Suppressor macrophage treated with lipopolysaccharide for 1 hour (primary cell): ENCODE results near the gene MCF2L.

Experiments used
- DNase-seq, 3 donors: peaks; one replicate each; pipeline ENCODE4 v3.0.0-alpha.2; 2020 to 2022

The MCF2L gene

DNA sequence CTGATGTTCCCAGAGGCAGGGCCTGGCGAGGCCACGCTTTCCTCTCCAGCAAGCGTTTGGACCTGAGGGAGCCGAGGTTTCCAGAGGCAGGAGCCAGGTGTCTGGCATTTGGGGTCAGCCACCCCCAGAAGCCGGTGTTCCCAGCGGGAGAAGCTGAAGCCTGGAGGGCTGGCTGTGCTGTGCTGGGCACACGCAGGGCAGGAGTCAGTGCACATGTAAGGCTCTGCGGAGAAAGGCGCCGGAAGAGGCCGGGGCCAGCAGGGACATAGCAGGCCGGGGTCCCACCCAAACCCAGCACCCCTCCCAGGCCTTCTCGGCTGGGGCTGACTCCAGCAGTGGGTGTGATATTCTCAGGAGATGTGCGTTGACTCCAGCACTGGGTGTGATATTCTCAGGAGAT is 31.6 kb downstream of the MCF2L start:
- no peak for DNase-seq

DNA sequence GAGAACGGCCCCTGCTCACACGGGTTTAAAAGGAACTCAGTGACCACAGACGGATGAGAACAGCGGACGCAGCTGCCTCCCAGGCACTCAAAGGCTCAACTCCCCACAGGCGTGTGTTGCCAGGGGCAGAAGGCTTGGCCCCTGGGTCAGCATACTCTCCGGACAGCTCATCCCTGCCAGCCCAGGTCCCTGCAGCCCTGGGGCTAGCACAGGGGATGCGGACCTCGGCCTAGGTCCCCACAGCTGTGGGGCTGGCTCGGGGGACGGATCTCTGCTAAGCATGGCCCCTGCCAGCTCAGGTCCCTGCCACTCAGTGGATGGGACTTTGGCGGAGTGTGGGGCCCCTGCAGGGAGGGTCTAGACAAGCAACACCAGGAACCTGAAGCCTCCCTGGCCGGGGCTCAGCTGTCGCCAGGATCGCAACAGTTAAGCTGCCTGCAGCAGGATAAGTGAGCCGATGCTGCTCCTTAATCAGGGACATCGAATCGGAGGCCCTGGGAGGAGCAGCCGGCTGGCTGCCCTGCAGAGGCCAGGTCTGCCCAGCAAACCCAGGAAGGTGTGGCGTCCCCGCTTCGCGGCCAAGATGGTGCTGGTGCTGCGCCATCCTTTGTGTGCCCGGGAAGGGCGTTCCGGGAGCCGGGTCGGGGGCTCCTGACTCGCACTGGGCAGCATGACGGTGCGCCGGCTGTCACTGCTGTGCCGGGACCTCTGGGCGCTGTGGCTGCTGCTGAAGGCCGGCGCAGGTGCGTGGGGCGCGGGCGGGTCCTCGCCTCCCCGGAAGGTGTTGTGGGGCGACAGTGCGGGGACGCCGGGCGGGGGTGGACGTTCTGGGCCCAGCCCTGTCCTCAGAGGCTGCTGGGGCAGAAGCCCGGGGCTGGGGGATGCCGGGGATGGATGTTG is 32.5 kb downstream of the MCF2L start:
- DNase-seq, result no peak

DNA sequence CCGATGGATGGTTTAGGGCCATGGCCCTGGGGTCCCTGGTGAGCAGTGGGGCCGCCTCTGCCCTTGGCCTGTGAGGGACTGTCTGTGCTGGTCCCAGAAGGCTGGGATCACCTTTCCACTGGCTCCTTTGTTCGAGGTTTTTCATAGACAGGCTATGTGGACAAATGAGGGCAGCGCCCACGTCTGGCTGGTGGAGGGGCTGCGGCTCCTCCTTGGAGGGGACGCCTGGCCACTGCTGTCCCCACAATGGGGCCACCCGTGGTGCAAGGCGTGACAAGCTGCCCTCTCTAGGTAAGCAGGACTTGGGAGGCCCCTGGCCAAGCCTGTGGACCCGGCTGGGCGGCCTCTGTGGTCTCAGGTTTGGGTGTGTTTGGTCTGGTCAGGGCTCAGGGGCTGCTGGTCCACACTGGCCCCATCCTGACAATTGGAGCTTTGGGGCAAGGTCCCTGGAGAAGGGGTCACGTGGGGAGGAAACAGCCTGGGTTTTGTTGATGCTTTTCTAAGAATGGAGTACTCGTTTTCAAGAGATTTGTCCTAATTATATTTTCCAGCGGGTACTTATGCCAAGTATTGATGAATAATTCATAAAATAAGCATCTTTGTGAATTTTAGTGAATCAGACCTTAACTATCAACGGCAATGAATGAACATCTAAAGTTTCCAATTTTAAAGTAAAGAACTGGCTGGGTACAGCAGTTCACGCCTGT is 33.3 kb downstream of the MCF2L start:
- DNase-seq, result no peak

DNA sequence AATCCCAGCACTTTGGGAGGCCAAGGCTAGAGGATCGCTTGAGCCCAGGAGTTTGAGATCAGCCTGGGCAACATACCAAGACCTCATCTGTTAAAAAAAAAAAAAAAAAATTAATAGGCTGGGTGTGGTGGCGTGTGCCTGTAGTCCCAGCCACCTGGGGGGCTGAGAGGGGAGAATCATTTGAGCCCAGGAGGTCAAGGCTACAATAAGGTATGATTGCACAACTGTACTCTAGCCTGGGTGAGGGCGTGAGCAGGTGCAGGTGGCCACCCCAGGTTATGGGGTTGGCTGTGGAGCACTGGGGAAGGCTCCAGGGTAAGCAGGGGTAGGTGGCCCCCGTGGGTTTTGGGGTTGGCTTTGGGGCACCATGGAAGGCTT is 33.9 kb downstream of the MCF2L start:
- no peak for DNase-seq

DNA sequence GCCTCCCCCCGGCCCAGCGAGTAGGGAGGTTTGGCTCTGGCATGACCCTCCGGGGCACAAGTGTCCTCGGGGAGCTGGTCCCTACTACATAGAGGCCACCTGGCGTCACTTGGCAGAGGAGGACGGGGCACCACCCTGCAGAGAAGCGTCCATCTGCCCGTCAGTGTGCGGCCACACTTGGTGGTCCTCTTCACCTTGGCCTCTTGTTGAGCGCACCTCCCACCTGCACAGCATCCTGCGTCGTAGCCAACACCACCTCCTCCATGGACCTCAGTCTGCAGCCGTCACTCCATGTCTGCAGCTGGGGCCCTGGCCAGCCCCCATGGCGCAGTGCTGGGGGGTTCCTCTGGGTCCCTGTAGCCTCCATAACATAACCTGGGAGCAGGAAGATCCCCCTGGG is 35.1 kb downstream of the MCF2L start:
- no peak for DNase-seq

DNA sequence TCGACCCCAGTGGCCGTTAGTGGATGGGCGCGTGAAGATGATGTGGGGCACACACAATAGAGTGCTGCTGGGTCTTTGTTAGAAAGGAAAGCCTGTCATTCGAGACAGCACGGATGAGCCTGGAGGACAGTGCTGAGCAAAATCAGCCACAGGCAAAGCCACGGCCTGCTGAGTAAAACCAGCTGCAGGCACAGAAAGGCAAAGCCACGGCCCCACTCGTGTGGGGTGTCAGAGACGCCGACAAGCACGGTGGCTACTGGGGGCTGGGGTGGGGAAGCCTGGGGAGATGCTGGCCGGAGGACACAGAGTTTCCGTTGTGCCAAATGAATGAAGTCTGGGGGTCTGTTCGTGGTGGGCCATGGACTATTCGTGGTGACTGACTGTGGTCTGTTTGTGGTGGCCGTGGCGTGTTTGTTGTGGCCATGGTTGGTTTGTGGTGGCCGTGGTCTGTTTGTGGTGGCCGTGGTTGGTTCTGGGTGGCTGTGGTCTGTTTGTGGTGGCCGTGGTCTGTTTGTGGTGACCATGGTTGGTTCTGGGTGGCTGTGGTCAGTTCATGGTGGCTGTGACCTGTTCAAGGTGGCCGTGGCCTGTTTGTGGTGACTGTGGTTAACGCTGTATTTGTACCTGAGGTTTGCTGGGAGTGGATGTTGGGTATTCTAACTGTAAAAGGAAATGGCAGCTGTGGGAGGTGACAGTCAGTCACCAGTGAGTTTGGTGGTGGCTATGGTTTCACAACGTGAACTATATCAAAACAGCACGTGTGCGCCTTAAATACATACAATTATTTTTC is 36.3 kb downstream of the MCF2L start:
- DNase-seq, result no peak

DNA sequence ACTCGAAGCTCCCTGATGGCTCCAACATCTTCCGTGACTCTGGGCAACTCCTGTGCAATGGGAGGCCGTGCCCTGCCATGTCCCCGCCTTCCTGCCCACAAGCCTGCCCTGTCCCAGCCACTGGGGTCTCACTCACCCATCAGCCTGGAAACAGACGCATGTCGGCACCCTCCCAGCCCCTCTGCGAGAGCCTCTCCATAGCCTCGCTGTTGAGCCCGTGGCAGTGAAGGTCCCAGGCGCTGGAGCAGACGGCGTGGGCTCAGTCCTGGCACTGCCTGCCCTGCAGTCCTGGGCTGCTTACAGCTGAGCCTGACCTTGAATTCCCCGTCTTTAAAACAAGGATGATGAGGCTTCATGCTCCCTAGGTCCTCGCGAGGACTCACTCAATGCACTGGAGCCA is 37.0 kb downstream of the MCF2L start:
- no peak for DNase-seq

DNA sequence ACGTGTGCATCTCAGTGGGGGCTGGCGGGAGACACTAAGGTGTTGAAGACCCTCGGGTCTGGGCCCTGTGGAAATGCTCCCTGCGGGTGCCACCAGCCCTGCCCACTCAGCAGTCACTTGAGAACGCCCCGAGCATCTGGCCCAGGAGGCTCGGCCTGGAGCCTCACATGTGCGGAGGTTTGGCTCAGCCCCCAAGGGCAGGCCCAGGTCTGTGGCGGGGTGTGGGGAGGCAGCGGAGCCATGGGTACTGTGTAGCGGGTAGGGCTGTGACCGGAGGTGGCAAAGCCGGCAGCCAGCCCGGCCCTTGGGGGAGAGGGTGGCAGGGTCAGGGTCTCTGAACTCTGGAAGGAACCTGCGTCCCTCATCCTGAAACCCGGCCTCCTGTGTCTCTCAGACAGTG is 37.6 kb downstream of the MCF2L start:
- DNase-seq, result no peak

DNA sequence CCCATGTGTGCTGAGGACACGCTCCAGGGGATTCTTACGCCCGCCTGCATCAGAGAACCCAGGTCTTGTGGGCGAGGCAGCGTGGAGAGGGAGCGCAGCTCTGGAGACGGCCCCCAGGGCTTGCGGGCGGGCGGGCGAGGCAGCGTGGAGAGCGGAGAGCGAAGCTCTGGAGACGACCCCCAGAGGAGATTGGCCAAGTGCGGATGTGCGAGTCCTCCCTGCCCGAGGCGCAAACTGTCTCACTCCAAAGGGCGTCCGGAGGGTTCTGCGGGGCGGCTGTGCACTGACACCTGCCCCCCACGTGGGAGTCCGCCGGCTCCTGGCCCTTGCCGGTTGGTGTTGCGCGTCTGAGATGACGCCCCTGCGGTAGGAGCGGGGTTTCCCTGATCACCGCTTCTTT is 39.8 kb downstream of the MCF2L start:
- DNase-seq, result no peak

DNA sequence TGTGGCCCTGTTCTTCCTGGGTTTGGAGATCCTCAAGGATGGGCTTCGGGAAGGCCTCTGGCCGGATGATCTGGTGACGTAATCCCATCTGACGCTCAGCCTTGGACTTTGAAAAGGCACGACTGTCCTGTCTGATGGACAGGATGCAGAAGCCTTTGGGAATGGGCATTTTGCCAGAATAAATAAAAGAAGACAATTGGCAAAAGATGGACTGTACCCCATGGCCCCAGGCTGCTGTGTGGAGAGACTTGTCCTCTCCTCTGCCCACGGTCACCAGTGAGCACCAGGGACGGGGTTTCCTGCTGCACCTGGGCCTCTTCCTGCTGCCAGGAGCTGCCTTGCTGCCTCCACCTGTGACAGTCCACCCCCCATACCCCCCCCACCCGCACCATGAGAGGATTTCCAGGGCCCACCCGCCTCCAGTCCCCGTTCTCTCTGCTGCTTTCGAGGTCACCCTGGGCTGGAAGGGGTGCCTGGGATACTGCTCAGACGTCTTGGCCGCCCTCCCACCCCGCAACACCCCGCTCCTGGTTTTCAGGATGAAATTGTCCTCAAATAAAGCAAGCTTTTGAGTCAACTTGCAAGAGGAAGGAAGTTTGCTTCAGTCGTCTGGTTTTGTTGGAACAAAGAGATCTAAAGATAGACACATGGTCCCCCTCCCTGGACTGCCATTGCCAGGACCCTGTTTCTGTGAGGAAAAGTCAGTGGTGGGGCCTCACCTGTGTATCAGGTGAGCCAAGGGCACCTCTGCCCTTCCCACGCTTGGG is 40.9 kb downstream of the MCF2L start:
- DNase-seq, result no peak

DNA sequence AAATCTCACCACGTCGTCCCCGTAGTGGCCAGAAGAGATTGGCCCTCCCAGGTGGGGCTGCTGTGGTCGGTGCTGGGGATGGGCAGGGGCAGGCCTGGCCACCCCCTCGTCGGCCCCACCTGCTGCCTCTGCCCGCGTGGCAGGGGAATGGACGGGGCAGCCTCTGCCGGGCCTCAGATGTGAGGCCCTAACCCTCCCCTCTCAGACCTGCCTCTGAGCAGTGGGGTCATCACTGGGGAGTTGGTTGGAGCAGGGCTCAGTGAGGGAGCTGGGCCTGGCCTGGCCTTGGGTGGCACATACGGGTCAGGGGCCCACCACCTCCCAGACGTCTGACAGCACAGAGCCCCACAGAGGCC is 41.5 kb downstream of the MCF2L start:
- no peak for DNase-seq

DNA sequence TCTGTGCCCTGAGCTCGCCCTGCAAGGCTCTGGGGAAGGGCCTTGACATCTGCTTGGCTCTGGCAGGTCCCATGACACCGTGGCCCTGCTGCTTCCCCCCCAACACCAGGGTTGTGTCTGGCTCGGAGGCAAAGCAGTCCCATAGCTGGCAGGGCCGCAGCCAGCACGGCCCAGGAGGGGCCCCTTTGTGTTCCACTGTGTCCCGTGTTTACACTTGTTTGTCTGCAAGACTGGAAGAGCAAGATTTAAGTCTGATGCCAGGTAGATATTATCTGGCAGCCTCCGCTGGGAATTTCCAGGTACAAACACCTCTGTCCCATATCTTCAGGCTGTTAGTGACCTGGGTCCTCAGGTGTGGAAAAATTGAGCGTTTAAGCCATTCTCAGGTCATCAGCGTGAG is 44.3 kb downstream of the MCF2L start:
- no peak for DNase-seq

DNA sequence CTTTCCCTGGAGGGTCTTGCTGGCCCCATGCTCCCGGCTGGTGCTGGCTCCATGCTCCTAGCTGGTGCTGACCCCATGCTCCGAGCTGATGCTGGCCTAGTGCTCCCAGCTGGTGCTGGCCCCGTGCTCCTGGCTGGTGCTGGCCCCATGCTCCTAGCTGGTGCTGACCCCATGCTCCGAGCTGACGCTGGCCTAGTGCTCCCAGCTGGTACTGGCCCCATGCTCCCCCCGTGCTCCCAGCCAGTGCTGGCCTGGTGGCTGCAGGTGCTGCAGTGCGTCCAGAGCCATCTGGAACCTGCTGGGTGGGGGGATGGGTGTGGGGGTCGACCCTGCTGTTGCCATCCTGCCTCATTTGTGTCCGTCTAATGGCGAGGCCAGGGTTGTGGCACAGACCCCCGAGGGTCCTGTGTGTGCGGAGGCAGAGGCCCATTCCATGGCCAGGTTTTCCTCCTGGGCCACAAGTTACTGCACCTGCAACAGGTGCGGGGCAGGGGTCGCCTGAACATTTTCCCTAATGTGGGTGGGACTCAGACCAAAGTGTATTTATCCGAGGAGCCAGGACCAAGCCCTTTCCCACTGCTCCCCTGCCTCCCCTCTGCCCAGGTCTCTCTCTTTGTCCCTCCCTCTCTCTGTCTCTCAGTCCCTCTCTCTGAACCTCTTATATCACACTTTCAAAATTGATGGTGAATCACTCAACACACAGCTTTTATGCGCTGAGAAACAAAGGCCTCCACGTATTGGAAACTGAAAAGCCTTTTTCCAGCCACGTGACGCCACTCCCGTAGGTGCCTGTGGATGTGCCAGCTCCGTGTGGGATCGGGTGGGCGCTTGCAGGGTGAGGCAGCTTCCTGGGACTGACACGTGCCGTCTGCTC is 45.1 kb downstream of the MCF2L start:
- no peak for DNase-seq

DNA sequence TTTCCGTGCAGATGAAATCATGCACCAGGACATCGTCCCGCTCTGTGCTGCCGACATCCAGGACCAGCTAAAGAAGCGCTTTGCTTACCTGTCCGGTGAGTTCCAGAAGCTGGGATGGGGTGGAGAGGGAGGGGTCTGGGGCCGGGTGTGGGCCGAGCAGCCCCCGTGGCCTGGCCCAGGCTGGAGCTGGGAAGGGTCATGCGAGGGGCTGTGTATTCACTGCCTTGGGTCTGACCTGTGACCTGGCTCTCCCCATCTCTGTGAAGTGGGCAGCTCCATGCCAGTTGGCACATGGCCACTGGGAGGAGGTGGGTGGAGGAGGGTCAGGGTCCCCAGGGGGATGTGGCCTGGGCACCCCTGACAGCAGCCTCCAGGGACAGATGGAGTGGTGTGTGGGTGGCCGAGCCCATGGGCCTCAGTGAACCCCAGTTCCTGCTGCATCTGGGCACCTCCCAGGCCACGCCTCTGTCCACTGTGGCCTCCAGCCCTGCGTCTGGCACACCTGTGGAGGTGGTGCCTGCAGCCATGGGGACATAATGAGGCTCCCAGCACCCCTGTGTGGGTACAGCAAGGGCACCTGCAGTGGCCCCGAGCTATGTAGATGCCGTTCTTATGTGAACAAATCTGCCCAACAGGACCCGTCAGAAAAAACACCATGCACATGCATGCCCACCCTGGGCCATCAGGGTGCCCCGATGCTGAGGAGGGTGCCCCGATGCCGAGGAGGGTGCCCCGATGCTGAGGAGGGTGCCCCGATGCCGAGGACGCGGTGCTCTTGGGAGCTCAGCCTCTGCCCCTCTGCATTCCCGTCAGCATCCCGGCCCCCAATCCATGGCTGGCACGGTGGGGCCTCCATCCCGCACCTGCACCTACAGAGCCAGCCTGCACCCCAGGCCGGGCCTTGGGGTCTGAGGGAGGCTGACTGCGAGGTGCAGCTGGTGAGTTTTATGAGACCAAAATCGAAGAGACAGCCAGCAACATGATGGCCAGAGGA is 46.0 kb downstream of the MCF2L start:
- no peak for DNase-seq

DNA sequence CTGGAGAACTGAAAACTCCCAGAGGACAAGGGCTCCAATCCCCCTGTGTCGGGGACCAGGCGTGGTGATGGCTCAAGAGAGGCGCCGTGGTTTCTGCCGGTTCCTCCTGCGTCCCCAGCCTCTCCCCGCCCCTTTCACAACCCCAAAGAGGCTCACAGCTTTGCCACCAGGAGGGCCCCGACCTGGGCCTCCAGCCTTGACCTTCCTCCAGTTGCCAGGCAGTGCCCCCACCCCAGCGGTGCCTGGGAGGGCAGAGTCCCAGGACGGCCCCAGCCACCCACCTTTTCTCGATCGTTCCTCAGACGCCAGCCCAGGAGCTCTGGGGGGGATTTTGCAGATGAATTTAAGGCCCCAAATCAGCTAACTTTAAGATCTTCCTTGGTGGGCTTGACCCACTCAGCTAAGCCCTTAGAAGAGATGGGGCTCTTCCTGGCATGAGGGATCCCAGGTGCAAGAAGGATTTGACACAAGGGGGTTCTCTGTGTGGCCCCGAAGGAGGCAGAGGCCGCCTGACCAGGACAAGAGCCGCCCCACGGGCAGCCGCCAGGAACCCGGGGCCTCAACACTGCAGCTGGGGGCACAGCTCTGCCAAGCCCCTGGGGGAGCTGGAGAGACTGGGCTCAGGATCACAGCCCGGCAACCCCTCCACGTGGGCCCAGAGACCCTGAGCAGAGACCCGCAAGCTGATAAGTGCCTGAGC is 47.0 kb downstream of the MCF2L start:
- DNase-seq, result no peak

DNA sequence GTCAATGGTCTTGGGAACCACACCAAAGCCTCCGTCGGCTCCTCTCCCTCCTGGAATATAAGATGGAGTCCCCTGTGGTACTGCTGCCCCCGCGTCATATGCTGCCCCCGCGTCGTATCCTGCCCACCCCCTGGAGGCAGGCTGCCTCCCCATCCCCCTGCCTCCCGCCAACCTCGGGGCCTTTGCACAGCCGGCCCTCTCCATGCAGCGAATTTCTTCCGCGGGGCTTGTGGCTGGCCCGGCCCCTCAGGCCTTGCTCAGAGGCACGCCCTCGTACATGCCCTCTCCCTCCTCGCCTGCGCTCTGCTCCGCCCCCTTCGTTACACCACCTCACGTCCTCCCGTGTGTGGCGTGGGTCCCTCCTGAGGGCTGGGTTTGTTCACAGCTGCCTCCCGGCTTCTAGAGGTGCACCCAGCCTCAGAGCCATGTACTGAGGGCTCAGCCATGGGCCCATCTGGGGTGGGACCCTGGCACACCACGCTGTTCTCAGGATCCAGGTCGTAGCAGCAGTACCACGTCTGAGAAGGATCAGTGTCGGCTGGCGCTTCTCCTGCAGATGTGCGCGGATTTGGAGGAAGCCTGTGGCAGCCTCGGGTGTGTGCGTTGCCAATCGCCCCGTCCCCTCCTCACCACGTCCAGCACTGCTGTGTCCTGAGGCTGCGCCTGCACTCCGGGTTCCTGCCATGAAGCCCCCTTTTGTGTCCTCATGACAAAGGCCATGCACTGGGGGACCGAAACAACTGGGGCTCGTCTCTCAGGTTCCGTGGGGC is 47.7 kb downstream of the MCF2L start:
- DNase-seq, result no peak

DNA sequence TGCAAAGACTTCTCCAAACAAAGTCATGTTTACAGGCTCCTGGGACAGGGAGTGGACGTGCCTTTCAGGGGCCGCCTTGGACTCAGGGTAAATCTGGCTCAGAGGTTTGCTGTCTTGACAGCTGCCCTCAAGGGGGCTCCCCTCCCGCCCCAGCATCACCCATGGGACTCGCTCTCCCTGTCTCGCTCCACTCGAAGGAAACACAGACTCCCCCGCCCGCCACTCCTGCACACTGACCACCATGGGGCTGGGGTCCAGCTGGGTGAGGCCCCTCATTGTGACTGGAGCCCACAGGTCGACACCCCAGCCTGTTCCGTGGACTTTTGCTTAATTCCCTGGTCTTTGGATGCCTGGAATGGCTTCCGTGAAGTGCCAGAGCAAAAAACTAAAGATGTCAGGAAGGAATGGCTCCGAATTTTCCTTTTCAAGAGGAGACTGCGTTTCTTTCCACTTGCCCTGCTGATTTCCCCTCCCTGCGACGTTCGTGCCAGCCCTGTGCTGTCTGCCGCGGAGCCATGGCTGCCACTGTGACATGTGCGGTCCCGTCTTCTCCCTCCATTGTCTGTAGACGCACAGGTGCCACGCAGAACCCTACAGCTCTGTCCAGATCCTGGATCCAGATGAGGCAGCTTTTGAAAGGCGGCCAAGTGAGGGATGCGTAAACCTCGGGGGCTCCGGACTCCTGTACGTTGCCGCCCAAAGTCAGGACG is 48.6 kb downstream of the MCF2L start:
- no peak for DNase-seq

DNA sequence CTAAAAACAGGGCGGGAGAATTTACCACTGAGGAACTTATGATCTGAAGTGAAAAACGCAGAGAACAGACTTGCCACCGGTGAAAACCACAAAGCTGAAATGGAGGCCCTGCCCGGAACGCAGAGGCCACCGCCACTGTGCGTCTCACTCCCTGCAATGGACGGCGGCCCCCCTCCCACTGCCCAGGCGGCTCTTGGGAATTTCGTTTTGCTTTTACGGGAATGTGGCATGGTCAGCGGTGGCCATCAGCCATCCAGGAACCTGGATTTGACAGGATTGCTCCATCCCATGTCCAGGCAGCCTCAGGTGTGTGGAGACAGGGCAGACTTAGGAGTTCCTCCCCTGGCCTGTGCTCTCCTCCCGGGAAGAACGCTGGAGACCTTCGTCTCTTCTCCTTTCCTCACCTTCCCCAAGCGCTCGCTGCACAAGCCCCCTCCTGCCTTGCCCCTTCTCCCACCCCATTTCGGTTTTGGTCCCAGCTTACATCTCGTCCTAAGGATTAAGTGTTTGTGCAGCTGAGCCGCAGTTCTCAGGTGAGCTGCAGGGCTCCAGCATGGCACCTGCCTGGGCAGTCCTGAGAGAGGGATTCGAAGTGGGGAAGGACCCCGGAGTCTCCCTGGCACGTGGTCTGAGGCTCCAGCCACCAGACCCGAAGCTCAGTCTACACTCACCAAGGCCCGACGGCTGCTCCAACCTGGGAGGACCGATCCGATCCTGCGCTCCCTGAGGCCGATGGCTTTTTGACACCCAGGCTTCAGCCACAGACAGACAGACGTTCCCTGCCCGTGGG is 49.9 kb downstream of the MCF2L start:
- DNase-seq, result no peak
